Activated naive CD8-positive, alpha-beta T cell treated with anti-CD3 and anti-CD28 coated beads, Interleukin-2, amount 10 ng/mL, durations not matched to agents 7 days and 5 days (primary cell): ENCODE data around the gene CDH24. TPM values are rescaled to one million over a fixed set of nuclear protein-coding genes. Genes with fewer than 3 reads are reported as not detected.
"Not testable (repeated sequence)": the region's sequence is repeated elsewhere in the genome, so short reads cannot be mapped to it uniquely, and the experiment has no call there.

Experiments
- ATAC-seq: fragments of 150-1000 bp; cut with Tn5 transposase; one replicate; pipeline ENCODE4 v1.10.0; 2021; ENCODE audit warnings: low read depth, moderate library complexity
- POLR2A ChIA-PET: fragments of 350-600 bp; sonication (Branson Sonifier 250); formaldehyde crosslinking; loops from one replicate; lab custom pipeline; 2021; ENCODE audit warnings: antibody characterized with exemption; lab: Charles Lee
- DNase-seq: peaks from one replicate; pipeline ENCODE4 v3.0.0; 2021
- H3K27ac Mint-ChIP-seq: one replicate; pipeline ENCODE4 v1.8.0; 2022; ENCODE audit warnings: mild to moderate bottlenecking, mixed read lengths
- H3K27me3 Mint-ChIP-seq: one replicate; pipeline ENCODE4 v1.8.0; 2022; ENCODE audit warnings: mild to moderate bottlenecking, moderate library complexity, mixed read lengths
- H3K36me3 Mint-ChIP-seq: one replicate; pipeline ENCODE4 v1.8.0; 2021; ENCODE audit warnings: mild to moderate bottlenecking, mixed read lengths
- H3K4me1 Mint-ChIP-seq: one replicate; pipeline ENCODE4 v1.8.0; 2021; ENCODE audit warnings: mixed read lengths
- H3K4me3 Mint-ChIP-seq: one replicate; pipeline ENCODE4 v1.8.0; 2022; ENCODE audit warnings: mild to moderate bottlenecking, moderate library complexity, mixed read lengths
- H3K9me3 Mint-ChIP-seq: one replicate; pipeline ENCODE4 v1.8.0; 2021; ENCODE audit warnings: mixed read lengths
- total RNA-seq, 2 experiments: library from RNA; stranded (reverse); gene quantifications; one replicate each; pipeline ENCODE4 v1.2.3, GENCODE V29; 2021

CDH24 gene
- total RNA-seq, 2 experiments from 2014 or later, result 2.3 to 2.4 TPM

- peaks cover 31% of the 10 kb centered on the region for H3K4me1 Mint-ChIP-seq
Measured at GRCh38 chr14:23009939-23010726, 47.2 kb downstream of the CDH24 start, which contains the start of gene C14orf93. C14orf93 (minus strand) TSS chr14:23010143; CDS start chr14:22999023, 11,120 bp downstream.

GRCh38 chr14:23009483-23009938, 47.8 kb downstream of the CDH24 start:
- H3K4me1 Mint-ChIP-seq, result peaks cover 34% of the 10 kb centered on the region
- DNase-seq (no peak), ATAC-seq (no peak)
- H3K27ac Mint-ChIP-seq, result peak overlapping the region; percentile 89
- POLR2A ChIA-PET, result interaction anchor here (1.3 kb wide), 1 partner anchor 25 kb away, joined by 4 read pairs; the partner anchor contains the start of gene PSMB5
- H3K27me3 Mint-ChIP-seq, result no peaks in the 10 kb centered on the region
- no peaks in the 10 kb centered on the region for H3K9me3 Mint-ChIP-seq
- H3K4me3 Mint-ChIP-seq, result peak overlapping the region; percentile 95
- H3K36me3 Mint-ChIP-seq, result no peaks in the 10 kb centered on the region

More at GRCh38 chr14:23009939-23010726, 47.2 kb downstream of the CDH24 start, which contains the start of gene C14orf93:
- Mint-ChIP-seq H3K27ac (peak within 1 kb of the TSS; percentile 90), H3K4me3 (peak within 1 kb of the TSS; percentile 95), H3K9me3 (no peaks in the 10 kb centered on the region), H3K27me3 (no peaks in the 10 kb centered on the region), H3K36me3 (no peaks in the 10 kb centered on the region)
- ATAC-seq (peak; percentile 28), DNase-seq (peak; percentile 87)
- POLR2A ChIA-PET, result interaction anchor here (0.8 kb wide), 1 partner anchor 17 kb away, joined by 5 read pairs; no protein-coding TSS in a partner anchor

DNA sequence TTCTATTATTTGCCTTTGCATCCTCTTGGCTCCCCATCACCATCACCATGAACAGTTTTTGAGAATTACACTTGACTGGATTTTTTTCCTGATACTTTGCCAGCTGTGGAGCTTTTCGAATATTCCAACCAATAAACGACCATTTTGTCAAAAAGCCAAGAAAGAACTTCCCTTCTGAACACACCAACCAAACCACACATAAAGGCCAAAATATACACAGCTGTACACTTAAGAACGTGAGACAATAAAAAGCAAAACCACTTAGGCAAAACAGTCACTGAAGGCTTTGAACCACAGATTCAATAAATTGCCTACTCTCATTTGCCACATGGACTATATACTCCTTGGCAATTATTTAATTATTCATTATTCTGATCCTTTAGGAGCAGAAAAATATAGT, 48.5 kb downstream of the CDH24 start:
- DNase-seq, result no peak
- peak overlapping the region; percentile 73 for H3K27ac Mint-ChIP-seq
- H3K36me3 Mint-ChIP-seq, result no peaks in the 10 kb centered on the region
- ATAC-seq, result no peak
- H3K4me1 Mint-ChIP-seq, result peaks cover 34% of the 10 kb centered on the region
- POLR2A ChIA-PET, result interaction anchor here (1.1 to 1.3 kb wide), 2 partner anchors 14 to 26 kb away, joined by 3 to 4 read pairs; partner anchors contain the start of gene PSMB5
- H3K9me3 Mint-ChIP-seq, result no peaks in the 10 kb centered on the region
- no peaks in the 10 kb centered on the region for H3K27me3 Mint-ChIP-seq
- H3K4me3 Mint-ChIP-seq, result peak overlapping the region; percentile 95

DNA sequence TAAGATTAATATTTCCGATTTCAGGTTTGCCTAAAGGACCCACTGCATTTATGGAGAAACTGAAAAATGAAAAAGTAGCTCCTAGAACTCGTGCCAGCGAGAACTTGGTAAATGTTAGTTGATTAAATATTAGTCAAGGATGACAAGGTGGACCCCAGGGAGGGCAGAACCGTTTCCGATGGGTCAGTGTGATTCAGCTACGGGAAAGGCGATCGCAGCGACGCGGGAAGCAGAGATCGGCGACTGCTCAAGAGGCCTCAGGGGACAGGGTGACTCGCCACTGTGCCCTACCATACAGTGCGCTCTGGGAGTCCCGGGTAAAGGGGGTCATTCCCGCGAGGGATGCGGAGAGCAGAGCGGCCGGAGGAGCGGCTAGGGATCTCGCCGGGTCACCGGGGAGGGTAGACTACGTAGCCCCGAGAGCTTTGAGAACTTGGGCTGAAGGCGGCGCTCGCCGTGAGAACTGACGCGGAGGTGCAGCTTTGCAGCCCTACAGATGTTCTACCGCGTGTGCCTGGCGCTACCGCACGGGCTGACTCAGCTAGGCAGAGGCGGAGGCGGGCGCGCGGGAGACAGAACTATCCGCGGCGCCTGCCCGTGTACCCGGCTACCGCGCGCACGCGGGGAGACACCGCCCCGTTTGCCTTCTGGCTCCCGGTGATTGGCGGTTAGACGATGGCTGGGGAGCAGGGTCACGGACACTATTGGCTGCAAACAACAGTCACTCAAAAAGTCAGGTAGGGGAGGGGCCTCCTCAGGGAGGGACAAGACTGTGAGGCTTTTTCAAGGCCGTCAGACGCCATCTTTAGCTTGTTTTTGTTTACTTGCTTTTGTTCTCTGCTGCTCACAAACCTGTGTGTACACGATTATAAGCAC, 50.5 kb downstream of the CDH24 start:
- ATAC-seq, result peak; percentile 98
- H3K4me3 Mint-ChIP-seq, result peak overlapping the region; percentile 95
- peak; percentile 94 for DNase-seq

GRCh38 chr14:23006188-23006534, 51.2 kb downstream of the CDH24 start:
- DNase-seq, result no peak
- Mint-ChIP-seq H3K27me3 (no peaks in the 10 kb centered on the region), H3K4me3 (peak overlapping the region; percentile 95), H3K4me1 (peaks cover 31% of the 10 kb centered on the region), H3K9me3 (no peaks in the 10 kb centered on the region), H3K36me3 (no peaks in the 10 kb centered on the region), H3K27ac (peak overlapping the region; percentile 96)
- ATAC-seq, result no peak
- POLR2A ChIA-PET, result interaction anchor here (1.1 to 2.5 kb wide), 10 partner anchors 10 to 315 kb away, joined by 4 to 18 read pairs (median 12); partner anchors contain the start of genes HAUS4, LRP10, PABPN1 and RBM23

More for the DNA sequence above, 50.5 kb downstream of the CDH24 start:
- H3K4me1 Mint-ChIP-seq, result peaks cover 34% of the 10 kb centered on the region
- H3K9me3 Mint-ChIP-seq, result no peaks in the 10 kb centered on the region
- peak overlapping the region; percentile 96 for H3K27ac Mint-ChIP-seq
- POLR2A ChIA-PET, result interaction anchor here (0.6 to 2.5 kb wide), 25 partner anchors 10 to 1496 kb away, joined by 3 to 18 read pairs (median 4); partner anchors contain the start of genes ACIN1, AJUBA, HAUS4 and LRP10
- H3K27me3 Mint-ChIP-seq, result no peaks in the 10 kb centered on the region
- no peaks in the 10 kb centered on the region for H3K36me3 Mint-ChIP-seq

GRCh38 chr14:23005451-23006187, 51.7 kb downstream of the CDH24 start:
- Mint-ChIP-seq H3K27me3 (no peaks in the 10 kb centered on the region), H3K27ac (peak overlapping the region; percentile 96), H3K36me3 (no peaks in the 10 kb centered on the region), H3K9me3 (no peaks in the 10 kb centered on the region), H3K4me3 (peak overlapping the region; percentile 95), H3K4me1 (peaks cover 31% of the 10 kb centered on the region)
- no peak for DNase-seq
- POLR2A ChIA-PET, result interaction anchor here (1.5 to 2.5 kb wide), 8 partner anchors 10 to 316 kb away, joined by 7 to 18 read pairs (median 12); partner anchors contain the start of genes LRP10, PABPN1 and RBM23
- ATAC-seq, result no peak

GRCh38 chr14:23004274-23004673, 53.0 kb downstream of the CDH24 start:
- H3K4me3 Mint-ChIP-seq, H3K27me3 Mint-ChIP-seq, H3K27ac Mint-ChIP-seq, DNase-seq, ATAC-seq, H3K9me3 Mint-ChIP-seq, POLR2A ChIA-PET, H3K36me3 Mint-ChIP-seq: not testable (repeated sequence)
- peaks cover 26% of the 10 kb centered on the region for H3K4me1 Mint-ChIP-seq

- POLR2A ChIA-PET, result no interaction called here
- Mint-ChIP-seq H3K36me3 (no peaks in the 10 kb centered on the region), H3K9me3 (no peaks in the 10 kb centered on the region), H3K4me1 (peaks cover 15% of the 10 kb centered on the region), H3K27ac (no peak overlapping the region), H3K4me3 (no peak overlapping the region), H3K27me3 (no peaks in the 10 kb centered on the region)
- DNase-seq (no peak), ATAC-seq (no peak)
Measured at GRCh38 chr14:23002592-23002991, 54.7 kb downstream of the CDH24 start.

DNA sequence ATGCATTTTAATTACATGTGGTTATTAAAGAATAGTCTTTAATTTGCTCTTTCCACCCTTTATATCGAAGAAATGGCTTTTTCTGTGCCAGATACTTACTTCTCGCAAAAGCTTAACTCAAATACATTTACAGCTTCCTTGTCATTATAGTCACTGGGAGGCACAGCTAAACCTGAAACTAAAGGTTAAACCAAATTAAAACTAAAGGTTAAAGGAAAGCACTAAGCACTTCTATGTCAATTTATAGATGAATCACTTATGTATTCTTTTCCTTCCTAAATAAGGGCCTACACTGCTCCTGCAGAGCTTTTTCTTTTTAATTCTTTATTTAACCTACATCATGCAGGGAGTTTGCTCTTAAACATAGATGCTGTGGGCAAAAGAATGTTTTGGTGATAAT, 56.5 kb downstream of the CDH24 start:
- POLR2A ChIA-PET, result interaction anchor here (0.6 kb wide), 1 partner anchor 64 kb away, joined by 3 read pairs; no protein-coding TSS in a partner anchor
- H3K27me3 Mint-ChIP-seq, result no peaks in the 10 kb centered on the region
- DNase-seq, result no peak
- H3K4me3 Mint-ChIP-seq, result no peak overlapping the region
- ATAC-seq, result no peak
- no peaks in the 10 kb centered on the region for H3K9me3 Mint-ChIP-seq
- H3K27ac Mint-ChIP-seq, result no peak overlapping the region
- H3K36me3 Mint-ChIP-seq, result no peaks in the 10 kb centered on the region
- H3K4me1 Mint-ChIP-seq, result peaks cover 6% of the 10 kb centered on the region

DNA sequence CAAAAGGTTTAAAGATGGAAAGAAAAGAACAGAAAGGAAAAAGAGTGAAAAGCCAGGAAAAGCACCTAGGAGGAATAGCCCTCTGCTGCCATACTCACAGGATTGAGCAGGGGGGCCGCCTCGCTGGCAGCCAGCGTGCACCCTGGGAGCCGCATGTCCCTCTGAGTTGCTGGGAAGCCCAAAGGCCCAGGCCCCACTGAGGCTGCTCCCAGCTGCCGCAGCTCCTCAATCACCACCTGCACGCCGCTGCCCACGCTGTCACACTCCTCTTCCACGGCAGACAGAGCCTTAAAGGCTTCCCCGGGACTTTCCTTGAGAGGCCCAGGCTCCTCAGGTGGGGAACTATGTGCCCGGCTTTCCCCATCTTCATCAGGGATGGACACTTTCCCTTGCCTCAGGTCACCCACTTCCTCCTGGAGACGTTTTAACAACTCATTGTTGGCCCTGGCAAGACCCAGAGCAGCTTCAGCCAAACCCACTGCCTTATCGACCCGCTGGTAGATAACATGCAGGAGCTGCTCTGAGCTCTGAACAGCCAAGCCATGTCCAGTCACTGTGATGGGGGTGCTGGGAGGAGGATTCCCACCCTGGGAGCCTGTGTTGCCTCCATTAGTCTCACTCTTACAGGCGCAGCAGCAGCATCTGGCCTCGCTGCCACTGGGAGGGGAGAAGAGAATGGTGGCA, 58.8 kb downstream of the CDH24 start:
- H3K9me3 Mint-ChIP-seq, result no peaks in the 10 kb centered on the region
- no peak for ATAC-seq
- H3K4me3 Mint-ChIP-seq, result no peak overlapping the region
- no peaks in the 10 kb centered on the region for H3K36me3 Mint-ChIP-seq
- POLR2A ChIA-PET, result interaction anchor here (0.6 to 0.7 kb wide), 2 partner anchors 19 to 21 kb away, joined by 3 read pairs; no protein-coding TSS in a partner anchor
- H3K27me3 Mint-ChIP-seq, result no peaks in the 10 kb centered on the region
- no peak overlapping the region for H3K27ac Mint-ChIP-seq
- H3K4me1 Mint-ChIP-seq, result peaks cover 3% of the 10 kb centered on the region
- no peak for DNase-seq

- POLR2A ChIA-PET, result interaction anchor here (0.6 to 1.7 kb wide), 2 partner anchors 22 to 60 kb away, joined by 3 read pairs; no protein-coding TSS in a partner anchor
- no peak for DNase-seq
Measured at GRCh38 chr14:22997676-22998323, 59.5 kb downstream of the CDH24 start.

More at GRCh38 chr14:22997676-22998323, 59.5 kb downstream of the CDH24 start:
- Mint-ChIP-seq H3K4me3 (no peak overlapping the region), H3K9me3 (no peaks in the 10 kb centered on the region), H3K36me3 (no peaks in the 10 kb centered on the region), H3K27ac (no peak overlapping the region), H3K27me3 (no peaks in the 10 kb centered on the region), H3K4me1 (peaks cover 3% of the 10 kb centered on the region)
- no peak for ATAC-seq
